ENCODE results near the gene NXPE1. TPM values are rescaled to one million over a fixed set of nuclear protein-coding genes. Genes with fewer than 3 reads are reported as not detected.

NXPE1 gene
- total RNA-seq, 1 donor from 2014 or later, result not detected

DNA sequence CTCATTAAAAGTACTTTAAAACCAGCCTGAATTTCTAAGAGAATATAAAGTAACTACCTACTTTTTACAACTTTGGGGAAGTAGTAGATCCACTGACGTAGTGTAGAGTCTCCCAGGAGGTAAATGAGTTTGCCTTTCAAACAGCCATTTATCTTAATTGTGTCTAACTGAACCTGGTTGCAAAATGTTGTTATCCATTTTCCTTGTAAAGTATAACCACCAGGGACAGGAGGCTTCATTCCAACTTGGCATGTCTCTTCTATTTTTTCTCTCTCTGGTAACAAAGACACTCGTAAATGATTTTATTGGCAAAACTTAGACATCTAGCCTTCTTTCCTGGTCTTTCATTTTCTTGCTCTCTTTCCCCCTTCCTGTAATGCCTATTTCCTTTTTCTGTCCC is 36.9 kb downstream of the NXPE1 start:
- Mint-ChIP-seq H3K27ac (no peak overlapping the region), H3K4me3 (ENCODE audit: low read depth) (no peak overlapping the region), H3K36me3 (ENCODE audit: insufficient read depth) (no peaks in the 10 kb centered on the region), H3K9me3 (ENCODE audit: low read depth) (peaks cover 9% of the 10 kb centered on the region), H3K27me3 (no peaks in the 10 kb centered on the region), H3K4me1 (ENCODE audit: low read depth) (no peaks in the 10 kb centered on the region)
- TF ChIP-seq, protein P1, sequence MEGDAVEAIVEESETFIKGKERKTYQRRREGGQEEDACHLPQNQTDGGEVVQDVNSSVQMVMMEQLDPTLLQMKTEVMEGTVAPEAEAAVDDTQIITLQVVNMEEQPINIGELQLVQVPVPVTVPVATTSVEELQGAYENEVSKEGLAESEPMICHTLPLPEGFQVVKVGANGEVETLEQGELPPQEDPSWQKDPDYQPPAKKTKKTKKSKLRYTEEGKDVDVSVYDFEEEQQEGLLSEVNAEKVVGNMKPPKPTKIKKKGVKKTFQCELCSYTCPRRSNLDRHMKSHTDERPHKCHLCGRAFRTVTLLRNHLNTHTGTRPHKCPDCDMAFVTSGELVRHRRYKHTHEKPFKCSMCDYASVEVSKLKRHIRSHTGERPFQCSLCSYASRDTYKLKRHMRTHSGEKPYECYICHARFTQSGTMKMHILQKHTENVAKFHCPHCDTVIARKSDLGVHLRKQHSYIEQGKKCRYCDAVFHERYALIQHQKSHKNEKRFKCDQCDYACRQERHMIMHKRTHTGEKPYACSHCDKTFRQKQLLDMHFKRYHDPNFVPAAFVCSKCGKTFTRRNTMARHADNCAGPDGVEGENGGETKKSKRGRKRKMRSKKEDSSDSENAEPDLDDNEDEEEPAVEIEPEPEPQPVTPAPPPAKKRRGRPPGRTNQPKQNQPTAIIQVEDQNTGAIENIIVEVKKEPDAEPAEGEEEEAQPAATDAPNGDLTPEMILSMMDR (IDR thresholded peaks at IDR 0.05; ENCODE audit: unreplicated experiment), result no peak
- no peak for DNase-seq (ENCODE audit: low spot score, unreplicated experiment)

DNA sequence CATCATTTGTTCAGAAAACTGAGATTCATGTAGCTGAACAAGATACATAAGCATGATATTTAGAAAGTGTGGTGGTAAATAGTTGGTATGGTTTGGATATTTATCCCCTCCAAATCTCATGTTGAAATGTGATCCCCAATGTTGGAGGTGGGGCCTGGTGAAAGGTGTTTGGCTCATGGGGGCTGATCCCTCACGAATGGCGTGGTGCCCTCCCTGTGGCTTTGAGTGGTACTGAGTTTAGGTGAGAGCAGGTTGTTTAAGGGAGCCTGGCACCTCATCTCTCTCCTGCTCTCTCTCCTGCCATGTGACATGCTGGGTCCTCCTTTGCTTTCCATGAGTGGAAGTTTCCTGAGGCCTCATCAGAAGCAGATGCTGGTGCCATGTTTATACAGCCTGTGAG is 48.1 kb downstream of the NXPE1 start:
- Mint-ChIP-seq H3K36me3 (ENCODE audit: insufficient read depth) (no peaks in the 10 kb centered on the region), H3K27ac (no peak overlapping the region), H3K9me3 (ENCODE audit: low read depth) (peaks cover 20% of the 10 kb centered on the region), H3K4me1 (ENCODE audit: low read depth) (peaks cover 10% of the 10 kb centered on the region), H3K27me3 (no peaks in the 10 kb centered on the region), H3K4me3 (ENCODE audit: low read depth) (no peak overlapping the region)
- DNase-seq (ENCODE audit: low spot score, unreplicated experiment), result no peak
- TF ChIP-seq, protein P1 (IDR thresholded peaks at IDR 0.05; ENCODE audit: unreplicated experiment), result no peak

DNA sequence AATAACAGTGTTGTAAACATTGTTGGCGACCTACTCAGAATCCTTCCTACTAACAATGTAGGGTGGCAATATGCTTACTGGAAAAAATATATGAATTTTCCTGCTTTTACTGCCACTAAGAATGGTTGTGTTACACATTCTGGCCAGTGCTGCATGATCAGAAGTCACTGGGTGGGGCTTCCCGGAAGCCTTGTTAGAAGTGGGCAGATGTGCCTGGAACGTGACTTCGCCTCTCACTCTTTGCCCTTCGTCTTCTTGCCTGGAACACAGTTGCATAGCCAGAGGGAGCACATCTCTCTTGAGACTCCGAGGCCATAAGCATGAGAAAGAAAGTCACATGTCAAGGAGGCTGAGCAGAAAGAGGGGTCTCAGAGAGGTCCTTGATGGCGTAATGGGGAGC is 48.6 kb downstream of the NXPE1 start:
- Mint-ChIP-seq H3K27ac (no peak overlapping the region), H3K4me3 (ENCODE audit: low read depth) (no peak overlapping the region), H3K27me3 (no peaks in the 10 kb centered on the region), H3K36me3 (ENCODE audit: insufficient read depth) (peaks cover 2% of the 10 kb centered on the region), H3K4me1 (ENCODE audit: low read depth) (peaks cover 10% of the 10 kb centered on the region), H3K9me3 (ENCODE audit: low read depth) (peaks cover 25% of the 10 kb centered on the region)
- TF ChIP-seq, protein P1 (IDR thresholded peaks at IDR 0.05; ENCODE audit: unreplicated experiment), result no peak
- DNase-seq (ENCODE audit: low spot score, unreplicated experiment), result no peak

DNA sequence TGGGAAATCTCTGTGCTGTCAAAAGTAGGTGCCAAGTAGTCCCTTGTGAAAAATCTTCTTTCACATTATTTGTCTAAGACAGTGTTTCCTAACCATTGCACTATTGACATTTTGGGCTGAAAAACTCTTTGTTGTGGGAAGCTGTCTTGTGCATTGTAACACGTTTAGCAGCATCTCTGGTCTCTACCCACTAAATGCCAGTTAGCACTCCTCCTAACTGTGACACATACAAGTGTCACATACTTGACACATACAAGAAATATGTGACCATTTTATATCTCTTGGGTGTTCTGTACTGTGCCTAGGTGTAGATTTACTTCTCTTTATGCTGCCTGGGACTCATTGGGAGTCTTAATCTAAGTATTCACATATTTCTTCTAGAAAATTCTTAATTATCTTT is 57.8 kb downstream of the NXPE1 start:
- no peak overlapping the region for H3K27ac Mint-ChIP-seq
- H3K9me3 Mint-ChIP-seq (ENCODE audit: low read depth), result peaks cover 19% of the 10 kb centered on the region

DNA sequence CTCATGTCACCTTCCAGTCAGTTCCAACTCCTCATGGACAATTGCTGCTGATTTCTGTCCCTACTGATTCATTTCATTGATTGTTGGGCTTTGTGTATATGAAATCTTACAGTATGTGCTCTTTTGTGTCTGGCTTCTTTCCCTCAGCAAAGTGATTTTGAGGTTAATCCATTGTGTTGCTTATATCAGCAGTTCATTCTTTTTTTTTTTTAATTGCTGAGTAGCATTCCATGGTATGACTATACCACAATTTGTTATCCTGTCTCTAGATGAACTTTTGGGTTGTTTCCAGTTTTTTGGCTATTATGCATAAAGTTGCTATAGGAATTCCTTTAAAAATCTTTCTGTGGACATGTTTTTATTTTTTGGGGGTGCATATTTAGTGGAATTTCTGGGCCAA is 59.9 kb downstream of the NXPE1 start:
- H3K9me3 Mint-ChIP-seq (ENCODE audit: low read depth), result peaks cover under 1% of the 10 kb centered on the region
- no peak overlapping the region for H3K4me3 Mint-ChIP-seq (ENCODE audit: low read depth)
- TF ChIP-seq, protein P1 (IDR thresholded peaks at IDR 0.05; ENCODE audit: unreplicated experiment), result no peak
- H3K4me1 Mint-ChIP-seq (ENCODE audit: low read depth), result no peaks in the 10 kb centered on the region
- no peak overlapping the region for H3K27ac Mint-ChIP-seq
- H3K27me3 Mint-ChIP-seq, result no peaks in the 10 kb centered on the region
- H3K36me3 Mint-ChIP-seq (ENCODE audit: insufficient read depth), result no peaks in the 10 kb centered on the region
- no peak for DNase-seq (ENCODE audit: low spot score, unreplicated experiment)

More for the DNA sequence above, 57.8 kb downstream of the NXPE1 start:
- no peak for DNase-seq (ENCODE audit: low spot score, unreplicated experiment)
- Mint-ChIP-seq H3K4me3 (ENCODE audit: low read depth) (no peak overlapping the region), H3K36me3 (ENCODE audit: insufficient read depth) (peaks cover 2% of the 10 kb centered on the region), H3K27me3 (no peaks in the 10 kb centered on the region), H3K4me1 (ENCODE audit: low read depth) (peaks cover under 1% of the 10 kb centered on the region)
- TF ChIP-seq, protein P1 (IDR thresholded peaks at IDR 0.05; ENCODE audit: unreplicated experiment), result no peak

All from progenitor cell of endocrine pancreas (in vitro differentiated cells).